Measurements from ENCODE around the gene FGD5.

DNA sequence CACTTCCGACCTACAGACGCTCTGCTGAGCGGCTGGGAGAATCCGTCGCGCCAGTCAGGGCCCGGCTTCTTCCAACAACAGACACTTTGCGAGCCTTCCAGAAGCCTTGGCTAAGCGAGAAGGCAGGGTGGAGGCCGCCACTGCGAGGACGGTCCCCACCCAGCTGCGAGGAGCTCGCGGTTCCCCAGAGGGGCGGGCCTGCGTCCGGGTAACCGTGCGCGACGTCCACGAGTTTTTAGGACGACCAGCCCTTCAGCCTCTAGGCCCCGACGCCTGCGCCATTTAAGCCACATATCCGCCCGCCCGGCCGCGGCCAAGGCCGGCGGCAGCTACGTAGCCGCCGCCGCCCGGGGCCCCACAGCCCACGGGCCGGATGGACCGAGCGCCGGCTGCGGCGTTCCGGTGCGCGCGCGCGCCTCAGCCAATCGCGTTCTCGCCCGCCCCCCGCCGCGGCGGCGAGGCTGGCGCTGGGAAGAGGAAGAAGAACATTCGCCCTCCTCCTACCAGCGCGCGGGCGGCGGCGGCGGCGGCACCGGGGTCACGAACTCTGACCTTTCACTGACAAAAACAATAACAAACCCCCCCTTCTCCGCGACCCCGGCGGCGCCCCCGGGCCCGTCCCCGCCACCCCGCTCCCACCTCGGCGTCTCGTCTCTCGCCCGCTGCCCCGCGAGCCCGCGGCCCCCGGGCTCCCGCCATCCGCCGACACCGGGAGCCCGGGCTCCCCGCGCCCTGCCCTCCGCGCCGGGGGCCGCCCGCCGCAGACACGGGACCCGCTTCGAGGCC lies 128.5 kb downstream of the FGD5 start, which contains the start of gene NR2C2:
- TF ChIP-seq, protein P1, sequence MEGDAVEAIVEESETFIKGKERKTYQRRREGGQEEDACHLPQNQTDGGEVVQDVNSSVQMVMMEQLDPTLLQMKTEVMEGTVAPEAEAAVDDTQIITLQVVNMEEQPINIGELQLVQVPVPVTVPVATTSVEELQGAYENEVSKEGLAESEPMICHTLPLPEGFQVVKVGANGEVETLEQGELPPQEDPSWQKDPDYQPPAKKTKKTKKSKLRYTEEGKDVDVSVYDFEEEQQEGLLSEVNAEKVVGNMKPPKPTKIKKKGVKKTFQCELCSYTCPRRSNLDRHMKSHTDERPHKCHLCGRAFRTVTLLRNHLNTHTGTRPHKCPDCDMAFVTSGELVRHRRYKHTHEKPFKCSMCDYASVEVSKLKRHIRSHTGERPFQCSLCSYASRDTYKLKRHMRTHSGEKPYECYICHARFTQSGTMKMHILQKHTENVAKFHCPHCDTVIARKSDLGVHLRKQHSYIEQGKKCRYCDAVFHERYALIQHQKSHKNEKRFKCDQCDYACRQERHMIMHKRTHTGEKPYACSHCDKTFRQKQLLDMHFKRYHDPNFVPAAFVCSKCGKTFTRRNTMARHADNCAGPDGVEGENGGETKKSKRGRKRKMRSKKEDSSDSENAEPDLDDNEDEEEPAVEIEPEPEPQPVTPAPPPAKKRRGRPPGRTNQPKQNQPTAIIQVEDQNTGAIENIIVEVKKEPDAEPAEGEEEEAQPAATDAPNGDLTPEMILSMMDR (IDR thresholded peaks at IDR 0.05), result no peak
- TF ChIP-seq POLR2A (IDR thresholded peaks at IDR 0.05), result peak; percentile 79 to 89

Data from uterus (tissue), 2 donors.